ENCODE data around the gene SLCO2A1.

The SLCO2A1 gene

DNA sequence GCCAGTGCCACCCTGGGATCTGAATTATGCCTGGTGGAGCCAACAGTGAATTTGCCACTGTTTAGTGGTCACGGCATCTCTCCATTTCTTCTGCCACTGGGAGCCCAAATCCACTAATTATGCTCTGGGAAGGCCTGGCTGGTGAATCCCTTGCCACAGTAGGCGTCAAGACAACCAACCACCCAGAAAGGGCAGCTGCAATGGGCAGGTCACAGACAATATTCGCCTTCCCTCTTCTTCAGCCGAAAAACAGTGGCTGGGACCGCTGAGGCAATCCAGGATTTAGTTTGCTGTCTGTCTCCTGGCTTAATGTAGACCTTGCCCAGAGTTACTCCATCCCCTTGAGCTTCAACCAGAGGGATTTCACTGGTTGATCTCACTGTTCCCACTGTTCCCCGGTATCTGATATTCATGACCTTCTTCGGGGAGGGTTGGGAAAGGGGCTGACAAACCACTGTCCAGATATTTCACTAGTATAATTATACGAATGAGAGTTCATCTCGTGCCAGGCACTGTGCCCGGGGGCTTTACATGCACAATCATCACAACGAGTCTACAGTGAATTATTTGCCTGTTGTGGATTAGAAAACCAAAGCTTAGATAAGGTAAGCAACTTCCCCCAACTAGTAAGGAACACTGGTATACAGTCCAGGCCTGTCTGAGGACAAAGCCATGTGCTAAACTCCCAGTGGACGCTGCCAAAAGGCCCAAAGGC is 84.2 kb downstream of the SLCO2A1 start:
- no peak for DNase-seq

DNA sequence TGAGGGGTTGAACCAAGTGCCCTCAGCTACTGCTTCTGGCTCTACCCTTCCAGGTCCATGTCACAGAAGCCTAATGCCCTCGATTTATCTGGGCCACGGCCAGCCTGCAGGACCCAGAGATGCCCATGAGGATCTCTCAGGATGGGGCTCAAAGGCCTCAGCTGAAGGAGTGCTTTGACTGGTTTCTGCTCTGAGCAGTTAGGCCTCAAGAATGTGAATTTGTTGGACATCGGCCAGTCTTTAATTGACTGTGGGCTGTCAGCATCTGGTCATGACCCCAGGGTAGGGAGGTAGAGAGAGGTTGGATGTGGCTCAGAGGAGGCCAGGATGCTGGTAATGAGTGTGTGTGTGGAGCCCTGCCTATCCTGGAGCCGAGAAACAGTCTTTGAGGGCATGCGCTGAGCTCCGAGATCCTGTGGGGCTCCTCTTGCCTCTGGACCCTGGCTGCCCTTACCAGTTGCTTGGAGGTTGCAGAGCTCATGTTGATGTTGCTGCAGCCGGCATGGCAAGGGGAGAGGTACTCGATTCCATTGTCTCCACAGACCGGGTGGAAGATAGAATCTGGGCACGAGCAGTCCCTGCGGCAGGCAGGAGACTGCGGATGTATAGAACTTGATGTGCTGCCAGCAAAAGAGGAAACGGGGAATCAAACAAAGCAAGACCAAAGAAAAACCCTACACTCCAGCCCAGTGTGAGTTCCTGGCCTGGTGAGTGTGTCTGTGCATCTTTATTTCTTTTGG is 84.9 kb downstream of the SLCO2A1 start:
- DNase-seq: no peak

DNA sequence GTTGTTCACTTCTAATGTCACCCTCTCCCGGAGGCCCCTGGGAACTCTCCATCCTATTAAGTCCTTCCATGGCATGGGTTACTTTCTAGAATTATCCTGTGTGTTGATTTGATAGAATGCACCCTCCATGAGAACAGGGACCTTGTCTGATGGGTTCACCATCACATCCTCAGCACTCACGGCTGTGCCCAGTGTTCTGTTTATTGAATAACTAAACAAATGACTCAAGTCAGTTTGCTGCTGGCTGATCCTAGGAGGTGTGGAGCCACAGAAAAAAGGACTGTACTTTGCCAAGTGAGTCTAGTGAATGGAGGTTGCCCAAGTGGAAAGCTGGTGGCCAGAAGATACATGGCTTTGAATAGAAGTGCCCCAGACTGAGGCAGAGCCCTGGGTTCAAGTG is 85.5 kb downstream of the SLCO2A1 start:
- DNase-seq: no peak

DNA sequence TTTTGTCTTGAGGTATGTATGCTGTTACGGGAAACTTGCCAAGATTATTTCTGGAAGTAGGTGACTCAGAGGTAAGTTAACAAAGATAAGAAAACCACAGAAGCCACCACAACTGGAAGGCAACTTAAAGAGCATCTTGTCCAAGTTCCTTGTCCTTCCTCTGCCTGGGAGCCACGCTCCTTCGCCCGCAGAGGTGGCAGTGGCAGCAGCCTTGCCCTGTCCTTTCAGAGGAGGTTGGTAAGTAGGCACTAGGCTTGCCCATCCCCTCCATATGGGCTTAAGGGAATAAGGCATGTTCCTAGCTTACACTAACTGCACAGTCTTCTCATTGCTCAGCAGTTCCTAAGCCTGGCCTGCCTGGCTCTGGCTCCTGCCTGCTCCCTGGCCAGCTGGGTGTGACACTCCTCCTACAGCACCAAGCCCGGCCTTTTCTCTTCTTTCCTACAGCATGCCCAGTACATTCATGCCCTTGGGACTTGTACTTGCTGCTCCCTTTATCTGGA is 86.0 kb downstream of the SLCO2A1 start:
- no peak for DNase-seq

DNA sequence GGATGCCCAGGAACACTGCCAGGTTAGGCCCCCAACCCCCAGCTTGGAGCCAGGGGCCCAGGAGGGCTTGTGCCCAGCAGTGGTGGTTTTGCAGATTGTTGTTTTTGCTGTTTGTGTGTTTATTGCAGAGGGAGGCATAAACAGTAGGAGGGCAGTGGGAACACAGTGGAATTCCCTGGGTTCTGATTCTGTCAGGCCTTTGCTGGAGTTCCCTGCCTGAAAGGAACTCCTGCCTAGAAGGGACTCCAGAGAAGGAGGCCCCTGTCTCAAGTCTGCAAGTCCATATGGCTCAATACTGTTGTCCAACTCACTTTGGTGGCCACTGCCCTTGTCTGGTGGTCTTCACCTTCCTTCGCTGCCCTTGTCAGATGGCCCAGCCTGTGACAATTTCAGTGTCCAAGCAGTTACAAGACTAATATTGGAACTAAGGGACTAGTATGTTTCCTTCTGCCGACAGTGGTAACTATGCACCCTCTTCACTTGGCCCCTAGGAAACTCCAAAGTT is 86.6 kb downstream of the SLCO2A1 start:
- DNase-seq: no peak

DNA sequence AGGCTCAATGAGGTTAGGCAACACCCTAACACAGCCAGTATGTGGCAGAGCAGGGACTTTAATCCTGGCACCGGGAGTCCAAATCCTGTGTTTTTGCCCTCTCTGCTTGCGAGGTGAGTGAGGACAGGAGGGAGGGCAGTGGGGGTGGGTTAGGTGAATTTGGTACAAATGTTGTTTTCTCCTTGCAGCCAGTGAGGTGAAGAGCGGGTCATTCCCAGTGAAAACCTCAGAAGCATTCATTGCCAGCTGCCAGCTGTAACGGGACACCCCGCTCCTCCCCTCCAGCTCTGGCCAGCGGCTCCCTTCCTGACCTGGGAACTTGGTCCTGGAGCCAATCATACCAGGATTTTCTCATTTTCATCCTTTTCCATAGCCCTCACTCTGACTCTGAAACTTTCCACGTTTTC is 88.3 kb downstream of the SLCO2A1 start:
- no peak for DNase-seq

DNA sequence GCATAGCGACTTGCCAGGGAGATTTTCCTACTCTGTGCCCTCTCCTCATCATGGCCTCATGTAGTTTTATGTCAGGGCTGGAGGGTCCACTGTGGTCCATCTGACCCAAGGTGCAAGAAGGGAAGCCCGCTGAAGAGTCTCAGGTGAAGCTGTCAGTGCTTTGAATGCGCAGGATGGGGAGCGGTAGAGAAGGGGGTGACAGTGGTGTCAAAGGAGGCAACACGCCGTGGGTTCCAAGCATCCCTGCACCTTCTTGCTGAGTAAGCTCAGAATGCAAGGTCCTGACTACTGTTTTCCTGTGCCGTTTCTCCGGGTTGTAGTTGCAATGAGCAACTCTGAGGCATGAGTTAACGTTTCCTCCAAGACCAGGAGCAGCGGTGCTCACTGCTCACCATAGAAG is 89.2 kb downstream of the SLCO2A1 start:
- no peak for DNase-seq

DNA sequence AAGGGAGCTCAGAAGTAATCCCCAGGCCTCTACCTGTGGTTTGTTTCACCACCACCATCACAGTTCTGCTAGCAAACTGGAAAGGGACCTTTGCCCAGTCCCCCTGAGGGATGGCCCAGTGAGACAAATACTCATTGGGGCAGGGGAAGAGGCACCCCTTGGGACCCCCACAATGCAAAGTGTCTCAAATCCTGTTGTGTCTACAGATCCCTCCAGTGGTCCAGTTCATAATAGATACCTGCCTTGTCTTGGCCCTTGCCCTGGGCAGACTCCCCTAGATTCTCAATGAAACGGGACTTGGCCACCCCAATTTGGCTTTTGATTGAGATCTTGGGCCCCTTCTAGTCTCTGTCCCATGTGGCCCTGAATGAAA is 90.3 kb downstream of the SLCO2A1 start:
- DNase-seq: no peak

DNA sequence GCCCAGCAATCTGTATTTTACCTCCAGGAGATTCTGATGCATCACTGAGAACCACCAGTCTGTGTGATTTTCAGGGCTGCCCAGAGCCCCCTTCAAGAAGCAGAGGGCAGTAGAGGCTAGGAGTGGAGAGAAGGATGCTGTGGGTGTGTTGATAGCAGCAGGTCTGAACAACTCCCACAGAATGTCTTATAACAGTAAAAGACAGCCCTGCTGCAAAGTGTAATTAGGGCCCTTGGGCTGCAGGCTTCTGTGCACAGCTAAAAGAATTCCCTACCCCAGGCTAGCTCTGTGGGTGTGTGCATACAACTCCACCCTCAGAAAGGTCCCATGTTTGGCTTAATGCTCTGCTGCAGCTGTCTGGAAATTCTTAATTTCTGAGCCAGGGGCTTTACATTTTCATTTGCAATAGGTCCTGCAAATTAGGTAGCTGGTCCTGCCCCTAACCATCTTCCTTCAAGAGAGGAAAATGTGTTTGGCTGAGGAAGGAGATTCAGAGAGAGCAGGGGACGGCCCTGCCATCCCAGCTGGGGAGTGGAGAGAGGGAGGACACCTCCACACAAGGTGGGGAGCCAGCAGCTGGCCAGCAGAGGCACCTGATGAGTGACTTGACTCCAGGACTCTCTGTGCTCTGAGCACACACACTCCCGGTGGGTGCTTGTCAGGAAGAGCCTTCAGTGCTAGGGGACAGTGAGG is 90.8 kb downstream of the SLCO2A1 start:
- no peak for DNase-seq

DNA sequence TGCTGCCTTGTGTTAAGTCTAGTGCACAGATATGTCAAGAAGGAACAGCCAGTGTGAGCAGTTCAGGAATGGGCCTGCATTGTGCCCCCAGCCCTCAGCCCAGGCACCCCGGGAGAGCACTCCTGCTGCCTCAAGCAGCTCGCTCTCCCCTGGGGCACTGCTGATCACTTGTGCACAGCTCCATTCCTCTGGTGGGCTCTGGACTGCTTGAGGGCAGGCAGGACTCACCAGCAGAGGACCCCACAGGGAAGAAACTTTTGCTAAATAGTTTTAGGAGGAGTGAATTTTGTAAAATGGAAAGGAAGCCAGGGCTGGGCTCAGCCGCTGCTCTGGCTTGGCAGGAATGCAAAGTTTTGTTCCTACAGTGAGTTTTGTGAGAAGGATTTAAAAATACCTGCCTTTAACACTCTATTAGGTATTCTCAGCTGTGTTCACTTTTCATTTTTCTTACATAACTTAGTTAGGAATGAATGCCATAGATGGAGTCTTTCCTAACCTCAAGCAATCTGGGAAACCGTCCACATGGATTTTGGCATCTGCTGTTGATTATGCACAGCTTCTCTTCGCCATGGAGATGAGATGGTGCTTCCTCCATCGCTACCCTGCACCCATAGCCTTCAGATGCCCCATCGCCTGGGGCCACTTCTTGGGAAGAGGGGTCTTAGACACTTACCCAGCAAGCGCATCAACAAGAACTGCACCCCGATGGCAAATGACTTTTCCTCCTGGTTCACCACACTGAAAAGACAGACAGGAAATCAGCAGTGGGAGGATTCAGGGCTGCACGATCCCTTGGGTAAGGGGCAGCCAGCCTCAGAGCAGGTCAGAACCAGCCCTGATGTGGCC is 91.7 kb downstream of the SLCO2A1 start:
- no peak for DNase-seq

DNA sequence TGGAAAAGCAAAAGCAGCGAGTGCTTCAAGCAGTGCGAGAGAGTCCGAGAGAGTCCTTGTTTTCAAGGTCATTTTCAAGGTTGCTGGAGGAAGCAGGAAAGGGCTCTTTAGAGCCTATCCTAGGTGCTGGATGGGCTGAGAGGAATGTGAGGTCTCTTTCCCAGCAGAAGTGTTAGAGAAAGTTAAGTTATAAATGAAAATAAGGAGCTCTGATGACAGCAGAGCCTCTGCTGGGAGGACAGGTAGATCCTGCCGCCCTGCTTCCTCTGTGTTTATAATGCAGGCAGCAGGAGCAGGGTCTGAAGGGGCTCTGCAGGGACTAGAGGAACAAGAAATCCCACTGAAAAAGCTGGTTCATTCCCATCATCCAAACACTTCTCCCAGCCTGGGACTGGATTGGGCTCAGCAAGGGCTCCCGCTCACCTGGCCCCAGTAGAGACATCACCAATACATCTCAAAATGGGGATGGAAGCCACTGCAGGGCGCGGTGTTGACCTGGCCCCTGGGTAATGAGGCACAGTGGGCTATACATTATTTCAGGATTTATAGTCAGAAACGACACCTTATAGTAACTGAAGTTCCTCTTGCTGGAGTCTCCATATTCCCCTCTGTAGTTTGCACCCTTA is 92.6 kb downstream of the SLCO2A1 start:
- DNase-seq: no peak

DNA sequence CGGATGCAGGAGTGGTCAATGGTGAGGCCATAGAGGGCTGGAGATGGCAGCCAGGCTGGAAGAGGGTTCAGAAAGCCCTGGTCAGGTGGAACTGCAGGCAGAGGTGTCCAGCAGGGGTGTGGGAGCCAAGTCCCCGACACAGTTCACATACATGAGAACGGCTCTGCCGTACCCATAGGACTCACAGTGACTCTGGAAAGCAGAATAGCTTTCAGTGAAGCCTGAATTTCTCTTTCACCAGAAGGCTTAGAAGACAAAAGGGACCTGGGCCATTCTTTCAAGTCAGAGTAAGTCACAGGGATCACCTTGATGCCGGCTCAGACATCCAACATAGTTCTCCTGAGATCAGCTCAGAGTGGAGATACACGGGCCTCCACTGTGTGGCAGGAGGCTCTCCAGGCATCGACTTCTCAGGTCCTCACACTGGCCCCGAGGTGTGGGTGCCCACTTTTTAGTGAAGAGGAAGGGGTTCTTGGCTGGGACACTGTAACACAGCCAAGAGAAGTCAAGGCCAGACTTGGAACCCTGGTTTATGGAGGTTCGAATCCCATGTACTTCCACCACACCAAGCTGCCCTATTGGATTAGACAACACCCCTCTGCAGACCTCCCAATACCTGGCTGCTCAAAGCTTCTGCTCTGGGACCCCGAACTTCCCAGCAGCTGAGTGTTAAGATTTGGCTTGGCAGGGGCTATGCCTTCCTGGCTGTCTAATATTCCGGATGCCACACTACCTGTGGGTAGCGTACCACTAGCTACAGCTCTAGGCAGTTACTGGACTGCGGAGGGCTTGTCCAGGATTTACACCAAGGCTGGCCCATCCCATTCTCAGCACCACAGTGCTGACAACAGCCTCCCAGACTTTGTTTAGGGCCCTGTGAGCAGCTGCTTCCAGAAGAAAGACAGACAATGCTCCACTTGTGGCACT is 93.6 kb downstream of the SLCO2A1 start:
- DNase-seq: no peak

DNA sequence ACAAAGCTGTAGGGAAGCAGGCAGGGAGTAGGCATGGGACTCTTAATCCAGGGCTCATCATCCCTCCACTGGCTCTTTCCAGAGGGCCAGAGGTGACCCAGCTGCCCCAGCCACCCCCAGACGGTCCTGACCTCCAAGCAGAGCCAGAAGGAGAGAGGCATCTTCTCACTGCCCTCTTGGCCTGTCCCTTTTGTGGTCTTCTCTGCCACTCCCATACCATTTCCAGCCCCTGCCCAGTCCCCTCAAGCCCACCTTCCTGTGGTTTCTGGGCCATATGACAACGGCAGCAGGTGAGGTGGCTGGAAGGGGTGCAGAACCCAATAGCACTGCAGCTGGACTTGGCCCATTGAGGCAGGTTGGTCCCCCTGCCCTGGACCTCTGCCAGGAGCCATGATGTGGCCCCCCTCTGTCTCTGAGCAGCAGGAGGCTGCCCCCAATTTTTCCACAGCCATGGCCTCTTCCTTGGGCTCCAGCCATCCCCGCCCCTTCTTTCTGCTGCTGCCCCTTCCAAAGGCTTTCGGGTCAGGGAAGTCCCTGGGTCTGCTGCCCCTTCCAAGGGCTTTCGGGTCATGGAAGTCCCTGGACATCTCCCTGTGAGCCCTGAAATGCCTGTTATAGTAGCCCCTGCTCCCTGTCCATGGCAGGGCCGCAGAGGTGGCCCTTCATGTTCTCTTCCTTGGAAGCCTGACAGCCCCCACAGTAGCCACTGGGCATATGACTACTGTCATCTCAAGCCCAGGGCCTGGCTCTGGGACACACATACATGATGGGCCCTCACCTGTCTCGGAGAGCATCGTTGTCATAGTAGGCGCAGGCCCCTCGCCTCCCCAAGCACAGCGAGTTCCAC is 94.5 kb downstream of the SLCO2A1 start:
- no peak for DNase-seq

DNA sequence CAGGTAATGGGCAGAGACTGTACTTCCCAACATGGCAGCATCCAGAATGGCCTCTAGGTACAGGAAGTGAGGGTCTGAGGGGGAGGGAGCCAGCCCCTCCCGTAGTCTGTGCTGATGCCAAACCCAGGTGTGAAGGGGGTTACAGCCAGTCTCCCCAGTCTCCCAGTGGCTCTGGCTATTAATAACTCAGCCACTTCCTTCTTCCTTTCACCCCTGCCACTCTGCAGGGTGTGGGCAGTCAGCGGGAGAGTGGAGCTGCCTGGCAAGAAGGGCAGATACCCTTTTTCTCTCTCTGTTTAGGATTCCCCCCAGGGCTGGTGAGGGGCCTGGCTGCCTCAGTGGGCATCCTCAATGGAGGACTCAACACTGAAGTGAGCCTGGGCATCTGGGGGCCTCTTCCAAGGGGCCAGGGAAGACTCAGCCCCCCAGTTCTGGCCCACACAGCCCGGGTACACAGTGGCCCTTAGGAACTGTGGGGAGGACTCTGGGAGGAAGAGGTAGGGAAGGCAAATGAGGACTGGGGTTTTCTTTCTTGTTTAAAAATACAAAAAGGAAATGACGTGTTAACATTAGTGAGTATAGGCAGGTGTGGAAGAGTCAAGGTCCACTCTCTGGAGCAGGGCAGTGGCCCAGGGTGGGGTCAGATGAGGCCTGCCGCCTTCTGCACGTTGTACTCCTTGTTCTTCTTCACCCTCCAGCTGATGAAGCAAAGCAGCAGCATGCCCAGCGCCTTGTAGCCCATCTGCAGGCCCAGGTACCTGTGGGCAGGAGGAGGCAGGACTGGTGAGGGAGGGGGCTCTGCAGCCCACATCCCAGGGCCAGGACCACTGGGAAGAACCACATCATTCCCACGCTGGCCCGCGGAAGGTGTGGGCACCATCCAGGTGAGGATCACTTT is 95.4 kb downstream of the SLCO2A1 start:
- DNase-seq: no peak

DNA sequence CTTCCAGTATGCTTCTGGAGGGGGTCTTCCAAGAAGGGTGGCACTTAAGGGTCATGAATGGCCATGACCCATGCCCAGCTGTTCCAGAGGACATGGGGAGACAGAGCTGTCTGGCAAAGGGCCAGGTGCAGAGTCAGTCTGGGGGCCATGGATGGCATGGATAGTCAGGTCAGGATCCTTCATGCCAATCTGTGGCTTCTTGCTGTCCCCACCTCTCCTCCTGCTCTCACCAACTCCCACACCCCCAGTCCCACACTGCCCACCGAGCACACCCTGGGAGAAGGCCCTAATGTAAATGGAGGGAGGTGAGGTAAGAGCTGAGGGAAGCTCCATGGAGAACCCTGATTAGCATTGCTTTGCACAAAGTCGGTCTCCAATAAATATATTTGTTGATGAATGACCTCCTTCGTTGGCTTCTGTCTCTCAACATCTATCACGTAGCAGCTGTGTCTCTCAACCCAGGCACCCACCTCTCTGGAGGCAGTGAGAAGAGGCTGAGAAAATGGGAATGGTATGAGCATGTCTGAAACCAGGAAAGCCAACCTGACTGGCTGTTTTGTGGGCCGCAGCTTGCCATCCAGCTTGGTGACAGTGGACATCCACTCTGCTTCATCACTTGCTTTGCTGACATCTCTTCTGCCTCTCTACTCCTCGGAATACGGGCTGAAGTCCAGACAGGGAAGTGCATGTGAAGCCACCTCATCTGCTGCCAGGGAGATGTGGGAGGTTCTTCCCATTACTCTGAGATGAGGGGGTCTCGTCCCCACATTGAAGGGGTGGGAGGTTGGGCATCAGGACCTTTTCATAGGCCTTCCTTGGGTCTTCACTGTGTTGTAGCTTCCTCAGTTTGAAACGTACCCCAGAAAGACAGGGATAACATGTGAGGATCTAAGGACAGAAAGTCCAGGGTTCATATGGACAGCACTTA is 96.4 kb downstream of the SLCO2A1 start:
- DNase-seq: no peak

DNA sequence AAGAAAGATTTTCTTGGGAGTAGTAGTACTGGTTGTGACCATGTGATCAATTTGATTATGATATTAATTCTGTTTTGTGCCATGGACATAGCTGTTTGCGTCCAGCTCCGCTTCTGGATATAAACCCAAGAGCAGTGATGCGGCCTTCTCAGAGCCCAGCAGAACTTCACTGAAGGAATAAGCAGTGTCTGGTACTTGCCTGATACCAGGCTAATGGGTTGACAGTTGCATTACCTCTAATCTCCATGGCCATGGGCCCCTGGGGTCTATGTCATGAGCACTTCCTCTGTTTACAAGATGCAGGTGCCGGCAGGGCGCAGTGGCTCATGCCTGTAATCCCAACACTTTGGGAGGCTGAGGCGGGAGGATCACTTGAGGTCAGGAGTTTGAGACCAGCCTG is 97.7 kb downstream of the SLCO2A1 start:
- no peak for DNase-seq

DNA sequence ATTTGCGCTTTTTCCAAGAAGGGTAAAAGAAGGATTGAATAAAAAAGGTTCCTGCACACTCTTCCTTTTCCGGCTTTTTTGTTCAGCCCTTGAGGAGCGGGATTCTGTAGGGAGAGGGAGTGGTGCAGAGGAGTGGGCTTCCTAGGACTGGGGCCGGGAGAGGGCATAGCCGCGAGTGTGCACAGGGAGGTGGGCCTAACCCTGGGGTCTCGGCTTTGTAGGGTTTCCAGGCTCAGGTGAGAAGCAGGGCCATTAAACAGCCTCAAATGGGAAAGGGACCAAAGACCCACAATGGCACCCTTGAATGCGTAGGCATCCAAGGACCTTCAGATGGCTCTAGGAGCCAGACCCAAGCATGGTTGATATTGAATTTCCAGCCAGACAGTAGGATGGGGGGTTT is 98.6 kb downstream of the SLCO2A1 start:
- no peak for DNase-seq

Measured in activated naive CD4-positive, alpha-beta T cell (primary cell).